Measurements from ENCODE around the gene PBOV1. TPM values are rescaled to one million over a fixed set of nuclear protein-coding genes. Genes with fewer than 3 reads are reported as not detected.

Gene PBOV1
- total and polyA plus RNA-seq, 12 donors, result not detected

- intact Hi-C loops (cut with DNase I), result no loop called here
- no peak for TF ChIP-seq POLR2A (IDR thresholded peaks at IDR 0.05)
- TF ChIP-seq CTCF (IDR thresholded peaks at IDR 0.05), result no peak
- WGBS, 4 donors, result 60 to 72% (median 64%) methylated on average over 2 of the region's 2 CpGs
- Histone ChIP-seq H3K27ac (no peak overlapping the region), H3K27me3 (peaks cover 7% of the 10 kb centered on the region), H3K4me3 (no peak overlapping the region), H3K4me1 (replicated peaks in 1 of 2) (no peaks in the 10 kb centered on the region), H3K9me3 (replicated peaks in 1 of 3) (no peaks in the 10 kb centered on the region), H3K36me3 (replicated peaks in 1 of 2) (no peaks in the 10 kb centered on the region)
- DNase-seq, result no peak
Observed at GRCh38 chr6:138261116-138261780, 43.0 kb upstream of the PBOV1 start.

- no peak for DNase-seq
- H3K4me1 ChIP-seq (replicated peaks in 1 of 2), result no peaks in the 10 kb centered on the region
- H3K27ac ChIP-seq, result no peak overlapping the region
- no peak overlapping the region for H3K4me3 ChIP-seq
- TF ChIP-seq CTCF (IDR thresholded peaks at IDR 0.05), result no peak
- TF ChIP-seq POLR2A (IDR thresholded peaks at IDR 0.05), result no peak
- H3K27me3 ChIP-seq, result peaks cover 7% of the 10 kb centered on the region
- no peaks in the 10 kb centered on the region for H3K36me3 ChIP-seq (replicated peaks in 1 of 2)
- 61 to 65% (median 62%) methylated on average over 6 of the region's 6 CpGs for WGBS, 4 donors
- intact Hi-C loops (cut with DNase I), result no loop called here
- no peaks in the 10 kb centered on the region for H3K9me3 ChIP-seq (replicated peaks in 1 of 3)
Observed at GRCh38 chr6:138258991-138259390, 40.7 kb upstream of the PBOV1 start.

- 89 to 94% (median 93%) methylated on average over 6 of the region's 6 CpGs for WGBS, 4 donors
- Histone ChIP-seq H3K4me1 (replicated peaks in 1 of 2) (no peaks in the 10 kb centered on the region), H3K9me3 (replicated peaks in 1 of 3) (no peaks in the 10 kb centered on the region), H3K27ac (no peak overlapping the region), H3K4me3 (no peak overlapping the region), H3K36me3 (replicated peaks in 1 of 2) (no peaks in the 10 kb centered on the region), H3K27me3 (peaks cover 7% of the 10 kb centered on the region)
- no peak for DNase-seq
- intact Hi-C loops (cut with DNase I), result no loop called here
- no peak for TF ChIP-seq CTCF (IDR thresholded peaks at IDR 0.05)
- TF ChIP-seq POLR2A (IDR thresholded peaks at IDR 0.05), result no peak
Observed at GRCh38 chr6:138258197-138258596, 39.9 kb upstream of the PBOV1 start.

- no peaks in the 10 kb centered on the region for H3K36me3 ChIP-seq (replicated peaks in 1 of 2)
- WGBS, 4 donors, result 87 to 97% (median 93%) methylated on average over 1 of the region's 1 CpG
- TF ChIP-seq CTCF (IDR thresholded peaks at IDR 0.05) (no peak), POLR2A (IDR thresholded peaks at IDR 0.05) (no peak)
- no peak for DNase-seq
- intact Hi-C loops (cut with DNase I), result no loop called here
- peaks cover 7% of the 10 kb centered on the region for H3K27me3 ChIP-seq
- no peak overlapping the region for H3K27ac ChIP-seq
- no peak overlapping the region for H3K4me3 ChIP-seq
- H3K9me3 ChIP-seq (replicated peaks in 1 of 3), result no peaks in the 10 kb centered on the region
- H3K4me1 ChIP-seq (replicated peaks in 1 of 2), result no peaks in the 10 kb centered on the region
Observed at GRCh38 chr6:138257638-138258040, 39.3 kb upstream of the PBOV1 start.
